Spleen (tissue), 7 donors: Measurements from ENCODE around the gene ABLIM2.

Experiments
- POLR2A ChIP-seq, 3 donors: fragments of 450-650 bp; IDR thresholded peaks; one replicate each; pipeline ENCODE4 v1.5.1; 2017; ENCODE audit warnings: antibody characterized with exemption in 3 of 3, mild to moderate bottlenecking in 1 of 3
- TF ChIP-seq, protein P1 (sequence below), 11 experiments: fragments of 200-600 bp in 7 of 11; fragments of 450-650 bp in 4 of 11; sonication (generic) in 4 of 11; IDR thresholded peaks in 8 of 11; conservative IDR thresholded peaks in 3 of 11; 1 replicate in 7 of 11; 2 replicates in 4 of 11; pipeline versions ENCODE4 v1.4.0 to v1.8.0; 2016 to 2021; ENCODE audit warnings: antibody characterized with exemption in 11 of 11, inconsistent platforms in 4 of 11, mild to moderate bottlenecking in 1 of 11
- donor health status: DM: no; HTN: no; CAD: no; lungs with moderate emphysema.
- donor health status: DM: no; HTN: no; CAD: no.
- donor health status: DM: no; HTN: no; CAD: no.

DNA sequence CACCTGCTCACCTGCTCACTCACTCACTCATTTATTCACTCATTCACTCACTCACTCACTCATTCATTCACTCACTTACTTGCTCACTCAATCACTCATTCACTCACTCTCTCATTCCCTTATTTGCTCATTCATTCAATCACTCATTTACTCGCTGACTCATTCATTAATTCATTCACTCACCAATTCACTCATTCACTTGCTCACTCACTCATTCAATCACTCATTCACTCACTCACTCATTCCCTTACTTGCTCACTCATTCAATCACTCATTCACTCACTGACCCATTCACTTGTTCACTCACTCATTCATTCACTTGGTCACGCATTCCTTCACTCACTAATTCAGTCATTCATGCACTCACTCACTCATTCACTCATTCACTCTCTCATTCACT is 130.2 kb downstream of the ABLIM2 start:
- TF ChIP-seq, protein P1, sequence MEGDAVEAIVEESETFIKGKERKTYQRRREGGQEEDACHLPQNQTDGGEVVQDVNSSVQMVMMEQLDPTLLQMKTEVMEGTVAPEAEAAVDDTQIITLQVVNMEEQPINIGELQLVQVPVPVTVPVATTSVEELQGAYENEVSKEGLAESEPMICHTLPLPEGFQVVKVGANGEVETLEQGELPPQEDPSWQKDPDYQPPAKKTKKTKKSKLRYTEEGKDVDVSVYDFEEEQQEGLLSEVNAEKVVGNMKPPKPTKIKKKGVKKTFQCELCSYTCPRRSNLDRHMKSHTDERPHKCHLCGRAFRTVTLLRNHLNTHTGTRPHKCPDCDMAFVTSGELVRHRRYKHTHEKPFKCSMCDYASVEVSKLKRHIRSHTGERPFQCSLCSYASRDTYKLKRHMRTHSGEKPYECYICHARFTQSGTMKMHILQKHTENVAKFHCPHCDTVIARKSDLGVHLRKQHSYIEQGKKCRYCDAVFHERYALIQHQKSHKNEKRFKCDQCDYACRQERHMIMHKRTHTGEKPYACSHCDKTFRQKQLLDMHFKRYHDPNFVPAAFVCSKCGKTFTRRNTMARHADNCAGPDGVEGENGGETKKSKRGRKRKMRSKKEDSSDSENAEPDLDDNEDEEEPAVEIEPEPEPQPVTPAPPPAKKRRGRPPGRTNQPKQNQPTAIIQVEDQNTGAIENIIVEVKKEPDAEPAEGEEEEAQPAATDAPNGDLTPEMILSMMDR (IDR thresholded peaks at IDR 0.05 in 8 of 11, conservative IDR thresholded peaks at IDR 0.05 in 3 of 11) = no peak
- no peak for TF ChIP-seq POLR2A (IDR thresholded peaks at IDR 0.05)
